ENCODE measurements around the gene EMP2. TPM values are rescaled to one million over a fixed set of nuclear protein-coding genes. Genes with fewer than 3 reads are reported as not detected.
A peak's percentile ranks its signal among the peaks of the same experiment; 100 is the strongest.
"Not testable (repeated sequence)": the region's sequence is repeated elsewhere in the genome, so short reads cannot be mapped to it uniquely, and the experiment has no call there.

Gene EMP2
- total RNA-seq, 2 donors from 2014 or later: 40.3 to 66.8 TPM

- Histone ChIP-seq H3K27ac (peak overlapping the region; percentile 69 to 75), H3K4me3 (no peak overlapping the region), H3K4me1 (peaks cover 0 to 34% of the 10 kb centered on the region in 2 donors), H3K9me3 (no peaks in the 10 kb centered on the region), H3K36me3 (no peaks in the 10 kb centered on the region), H3K27me3 (no peaks in the 10 kb centered on the region)
- no peak for DNase-seq (ENCODE audit: low spot score)
- no peak for TF ChIP-seq CTCF (IDR thresholded peaks at IDR 0.05)
These were observed 41.9 kb upstream of the EMP2 start for GRCh38 chr16:10622036-10622921.

- H3K27me3 ChIP-seq; H3K4me3 ChIP-seq; H3K9me3 ChIP-seq; DNase-seq (ENCODE audit: low spot score); H3K36me3 ChIP-seq: not testable (repeated sequence)
- peak overlapping the region; percentile 69 to 75 for H3K27ac ChIP-seq
- H3K4me1 ChIP-seq: peaks cover 0 to 43% of the 10 kb centered on the region in 2 donors
These were observed 41.0 kb upstream of the EMP2 start for GRCh38 chr16:10621216-10621949.

GRCh38 chr16:10620120-10620519 lies 39.7 kb upstream of the EMP2 start:
- no peak for DNase-seq (ENCODE audit: low spot score)
- Histone ChIP-seq H3K4me3 (peak overlapping the region in 1 of 2 donors; percentile 30), H3K27ac (peak overlapping the region; percentile 13 to 75), H3K36me3 (no peaks in the 10 kb centered on the region), H3K27me3 (no peaks in the 10 kb centered on the region), H3K9me3 (no peaks in the 10 kb centered on the region), H3K4me1 (peaks cover 0 to 44% of the 10 kb centered on the region in 2 donors)
- no peak for TF ChIP-seq CTCF (IDR thresholded peaks at IDR 0.05)

GRCh38 chr16:10619271-10619849 lies 39.0 kb upstream of the EMP2 start:
- peak overlapping the region; percentile 57 to 75 for H3K27ac ChIP-seq
- no peak for TF ChIP-seq CTCF (IDR thresholded peaks at IDR 0.05)

GRCh38 chr16:10618710-10619209 lies 38.4 kb upstream of the EMP2 start:
- H3K27ac ChIP-seq: peak overlapping the region; percentile 57 to 75
- H3K27me3 ChIP-seq: no peaks in the 10 kb centered on the region
- no peak for TF ChIP-seq CTCF (IDR thresholded peaks at IDR 0.05)
- DNase-seq (ENCODE audit: low spot score): no peak
- no peaks in the 10 kb centered on the region for H3K36me3 ChIP-seq
- peak overlapping the region in 1 of 2 donors; percentile 30 for H3K4me3 ChIP-seq
- H3K9me3 ChIP-seq: no peaks in the 10 kb centered on the region
- peaks cover 0 to 44% of the 10 kb centered on the region in 2 donors for H3K4me1 ChIP-seq

More at GRCh38 chr16:10619271-10619849, 39.0 kb upstream of the EMP2 start:
- no peaks in the 10 kb centered on the region for H3K36me3 ChIP-seq
- H3K27me3 ChIP-seq: no peaks in the 10 kb centered on the region
- H3K9me3 ChIP-seq: no peaks in the 10 kb centered on the region
- H3K4me1 ChIP-seq: peaks cover 0 to 44% of the 10 kb centered on the region in 2 donors
- peak overlapping the region in 1 of 2 donors; percentile 30 for H3K4me3 ChIP-seq
- no peak for DNase-seq (ENCODE audit: low spot score)

Measured in right atrium auricular region (tissue), 2 donors.